Measurements from ENCODE around the gene BANF1. TPM values are rescaled to one million over a fixed set of nuclear protein-coding genes. Genes with fewer than 3 reads are reported as not detected.

BANF1 gene
- total RNA-seq, 4 donors from 2014 or later: 66.9 to 86.7 (median 78.3) TPM

DNA sequence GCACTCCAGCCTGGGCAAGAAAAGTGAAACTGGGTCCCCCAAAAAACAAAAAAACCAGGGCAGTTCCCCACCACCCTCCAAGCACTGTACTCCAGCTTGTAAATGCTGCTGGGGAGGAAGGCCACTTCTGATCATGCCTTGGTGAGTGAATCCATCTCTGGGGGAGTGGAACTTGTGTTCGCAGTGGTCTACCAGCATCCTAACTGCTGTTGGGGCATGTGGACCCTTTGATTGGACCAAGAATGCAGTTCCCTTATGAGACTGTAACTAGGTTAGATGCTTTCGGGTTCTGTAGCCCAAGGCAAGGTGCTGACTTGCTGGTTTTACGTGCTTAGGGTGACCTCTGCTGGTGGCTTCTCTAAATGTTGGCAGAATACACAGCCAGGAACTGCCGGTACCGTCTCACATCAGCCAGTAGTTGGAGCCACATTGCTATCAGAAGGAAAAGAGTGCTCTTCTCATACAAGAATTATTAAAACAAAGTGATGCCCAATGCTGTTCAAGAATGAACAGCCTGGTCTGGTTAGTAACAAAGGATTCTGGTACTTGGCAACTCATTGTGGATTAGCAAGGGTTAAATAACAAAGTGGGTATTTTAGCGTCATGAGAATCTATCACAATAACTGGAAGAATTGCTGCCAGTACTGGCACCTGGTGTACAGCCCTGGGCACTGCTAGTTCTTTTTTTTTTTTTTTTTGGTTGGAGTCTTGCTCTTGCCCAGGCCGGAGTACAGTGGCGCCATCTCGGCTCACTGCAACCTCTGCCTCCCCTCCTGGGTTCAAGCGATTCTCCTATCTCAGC, 13.3 kb upstream of the BANF1 start:
- peak; percentile 92 to 93 for DNase-seq
- intact Hi-C loops (cut with DNase I): loop anchor here (2.0 to 10.0 kb wide), 2 partner anchors 102 to 274 kb away; partner anchors contain the start of gene KAT5
- WGBS, 2 donors: 21 to 26% methylated on average over 10 of the region's 10 CpGs

DNA sequence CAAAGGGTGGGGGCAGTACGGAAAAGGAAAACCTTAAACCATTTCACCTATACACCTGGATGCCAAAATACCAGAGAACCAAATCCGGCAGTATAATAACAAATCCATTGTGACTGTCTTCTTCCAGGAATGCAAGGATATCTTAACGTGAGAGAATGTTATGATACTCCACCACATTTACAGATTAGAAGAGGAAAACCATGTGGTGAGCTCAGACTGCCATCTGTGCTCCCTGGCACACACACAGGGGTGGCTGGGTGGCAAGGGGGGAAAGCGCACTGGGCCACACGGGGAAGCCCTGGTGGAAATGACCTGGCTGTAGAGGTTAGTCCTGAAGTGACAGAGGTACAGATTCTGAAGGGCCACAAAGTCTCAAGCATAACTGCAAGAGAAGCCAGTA, 10.2 kb upstream of the BANF1 start:
- no peak overlapping the region for H3K27ac ChIP-seq
- WGBS, 2 donors: 83 to 84% methylated on average over 5 of the region's 5 CpGs
- intact Hi-C loops (cut with DNase I): no loop called here
- DNase-seq: no peak
- no peaks in the 10 kb centered on the region for H3K27me3 ChIP-seq
- H3K36me3 ChIP-seq: peaks cover 1 to 3% of the 10 kb centered on the region in 2 donors
- no peaks in the 10 kb centered on the region for H3K4me1 ChIP-seq
- H3K9me3 ChIP-seq: no peaks in the 10 kb centered on the region
- TF ChIP-seq POLR2A (IDR thresholded peaks at IDR 0.05): no peak
- TF ChIP-seq, protein P1, sequence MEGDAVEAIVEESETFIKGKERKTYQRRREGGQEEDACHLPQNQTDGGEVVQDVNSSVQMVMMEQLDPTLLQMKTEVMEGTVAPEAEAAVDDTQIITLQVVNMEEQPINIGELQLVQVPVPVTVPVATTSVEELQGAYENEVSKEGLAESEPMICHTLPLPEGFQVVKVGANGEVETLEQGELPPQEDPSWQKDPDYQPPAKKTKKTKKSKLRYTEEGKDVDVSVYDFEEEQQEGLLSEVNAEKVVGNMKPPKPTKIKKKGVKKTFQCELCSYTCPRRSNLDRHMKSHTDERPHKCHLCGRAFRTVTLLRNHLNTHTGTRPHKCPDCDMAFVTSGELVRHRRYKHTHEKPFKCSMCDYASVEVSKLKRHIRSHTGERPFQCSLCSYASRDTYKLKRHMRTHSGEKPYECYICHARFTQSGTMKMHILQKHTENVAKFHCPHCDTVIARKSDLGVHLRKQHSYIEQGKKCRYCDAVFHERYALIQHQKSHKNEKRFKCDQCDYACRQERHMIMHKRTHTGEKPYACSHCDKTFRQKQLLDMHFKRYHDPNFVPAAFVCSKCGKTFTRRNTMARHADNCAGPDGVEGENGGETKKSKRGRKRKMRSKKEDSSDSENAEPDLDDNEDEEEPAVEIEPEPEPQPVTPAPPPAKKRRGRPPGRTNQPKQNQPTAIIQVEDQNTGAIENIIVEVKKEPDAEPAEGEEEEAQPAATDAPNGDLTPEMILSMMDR (IDR thresholded peaks at IDR 0.05): no peak
- no peak overlapping the region for H3K4me3 ChIP-seq (replicated peaks in 1 of 3)

More for the DNA sequence above, 13.3 kb upstream of the BANF1 start:
- no peaks in the 10 kb centered on the region for H3K27me3 ChIP-seq
- H3K36me3 ChIP-seq: no peaks in the 10 kb centered on the region
- no peaks in the 10 kb centered on the region for H3K9me3 ChIP-seq
- no peaks in the 10 kb centered on the region for H3K4me1 ChIP-seq
- no peak overlapping the region for H3K4me3 ChIP-seq (replicated peaks in 1 of 3)
- no peak overlapping the region for H3K27ac ChIP-seq
- TF ChIP-seq, protein P1 (IDR thresholded peaks at IDR 0.05): peak; percentile 72 to 100 (median 96)
- no peak for TF ChIP-seq POLR2A (IDR thresholded peaks at IDR 0.05)

DNA sequence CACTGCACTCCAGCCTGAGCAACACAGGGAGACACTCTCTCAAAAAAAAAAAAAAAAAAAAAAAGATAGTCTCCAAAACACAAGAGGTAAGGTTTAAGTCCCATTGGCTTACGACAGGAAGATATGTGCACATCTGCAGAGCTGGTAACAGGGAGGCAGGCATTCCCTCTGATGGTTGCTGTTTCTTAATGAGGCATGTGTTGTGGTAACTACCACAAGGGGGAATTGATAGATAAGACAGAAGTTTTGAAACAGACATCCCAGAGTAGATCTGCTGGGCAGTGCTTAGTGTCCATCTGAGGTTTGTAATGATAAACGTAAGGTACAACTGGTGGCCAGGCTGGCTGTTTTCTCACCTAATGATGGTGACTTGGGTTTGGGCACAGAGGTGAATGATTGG, 5.0 kb upstream of the BANF1 start:
- no peaks in the 10 kb centered on the region for H3K9me3 ChIP-seq
- no peak for DNase-seq
- 91% methylated on average over 2 of the region's 2 CpGs for WGBS, 2 donors
- H3K27me3 ChIP-seq: no peaks in the 10 kb centered on the region
- peaks cover 4 to 8% of the 10 kb centered on the region in 2 donors for H3K4me1 ChIP-seq
- intact Hi-C loops (cut with DNase I): no loop called here
- no peak overlapping the region for H3K27ac ChIP-seq
- TF ChIP-seq, protein P1 (IDR thresholded peaks at IDR 0.05): no peak
- no peak for TF ChIP-seq POLR2A (IDR thresholded peaks at IDR 0.05)
- peaks cover 32 to 37% of the 10 kb centered on the region in 2 donors for H3K36me3 ChIP-seq
- no peak overlapping the region for H3K4me3 ChIP-seq (replicated peaks in 1 of 3)

DNA sequence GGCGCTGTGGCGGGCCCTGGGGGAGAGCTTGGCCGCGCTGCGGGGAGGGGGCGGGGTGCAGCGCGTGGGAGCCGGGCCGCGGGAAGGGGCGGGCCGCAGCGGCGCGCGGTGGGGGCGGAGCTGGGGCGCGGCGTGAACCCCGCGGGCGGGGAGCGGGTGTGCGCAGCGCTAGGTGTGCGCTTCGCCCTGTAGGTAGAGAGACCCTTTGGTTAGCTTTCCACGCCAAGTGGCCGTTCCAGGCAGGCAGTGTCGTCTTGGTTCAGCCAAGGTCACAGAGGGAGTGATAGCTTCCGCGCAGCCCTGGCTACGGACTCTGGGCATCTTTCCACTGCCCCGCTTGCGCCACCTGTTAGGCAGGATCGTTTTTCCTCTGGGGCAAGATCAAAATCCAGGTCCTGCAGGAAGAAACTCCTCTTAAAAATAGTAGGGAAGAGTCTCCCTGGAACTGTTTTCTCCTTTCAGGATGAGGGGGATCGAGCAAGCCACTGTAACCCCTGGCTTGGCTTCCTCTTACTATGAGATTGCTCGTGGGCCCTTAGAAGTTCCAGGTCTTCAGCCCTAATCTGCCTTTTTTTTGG, 434 bp downstream of the BANF1 start:
- TF ChIP-seq, protein P1 (IDR thresholded peaks at IDR 0.05): peak in 1 of 6 experiments; percentile 17
- peak in 1 of 2 donors; percentile 33 for TF ChIP-seq POLR2A (IDR thresholded peaks at IDR 0.05)
- Histone ChIP-seq H3K27ac (peak overlapping the region; percentile 89 to 91 (median 89)), H3K36me3 (peaks cover 34 to 36% of the 10 kb centered on the region in 2 donors), H3K4me3 (replicated peaks in 1 of 3) (peak overlapping the region; percentile 58 to 70 (median 61)), H3K4me1 (peaks cover 9 to 14% of the 10 kb centered on the region in 2 donors), H3K9me3 (no peaks in the 10 kb centered on the region), H3K27me3 (no peaks in the 10 kb centered on the region)
- intact Hi-C loops (cut with DNase I): no loop called here
- DNase-seq: peak; percentile 61 to 69
- 1 to 2% methylated on average over 13 to 20 of the region's 40 CpGs for WGBS, 2 donors

DNA sequence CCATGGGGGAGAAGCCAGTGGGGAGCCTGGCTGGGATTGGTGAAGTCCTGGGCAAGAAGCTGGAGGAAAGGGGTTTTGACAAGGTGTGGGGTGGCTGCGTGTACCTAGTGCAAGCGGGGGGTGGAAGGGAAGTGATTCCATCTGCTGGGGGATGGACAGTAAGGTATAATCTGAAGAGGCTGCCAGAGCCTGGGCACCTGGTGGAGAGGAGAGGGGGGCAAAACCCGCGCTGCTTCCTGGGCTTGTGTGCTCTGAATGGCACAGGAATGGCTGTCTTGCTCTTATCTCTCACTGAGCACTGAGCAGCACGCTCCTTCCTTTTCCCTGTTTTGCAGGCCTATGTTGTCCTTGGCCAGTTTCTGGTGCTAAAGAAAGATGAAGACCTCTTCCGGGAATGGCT, 988 bp downstream of the BANF1 start:
- no peaks in the 10 kb centered on the region for H3K27me3 ChIP-seq
- 76 to 79% methylated on average over 6 of the region's 6 CpGs for WGBS, 2 donors
- no peaks in the 10 kb centered on the region for H3K9me3 ChIP-seq
- peaks cover 28 to 32% of the 10 kb centered on the region in 2 donors for H3K36me3 ChIP-seq
- no peak for TF ChIP-seq POLR2A (IDR thresholded peaks at IDR 0.05)
- TF ChIP-seq, protein P1 (IDR thresholded peaks at IDR 0.05): no peak
- DNase-seq: no peak
- H3K4me3 ChIP-seq (replicated peaks in 1 of 3): peak overlapping the region in 1 of 3 donors; percentile 61
- peak overlapping the region in 2 of 3 donors; percentile 89 to 91 for H3K27ac ChIP-seq
- intact Hi-C loops (cut with DNase I): no loop called here
- peaks cover 9 to 18% of the 10 kb centered on the region in 2 donors for H3K4me1 ChIP-seq
